Mesodermal cell (in vitro differentiated cells): ENCODE results near the gene TTC9C.
"Not testable (repeated sequence)": the region's sequence is repeated elsewhere in the genome, so short reads cannot be mapped to it uniquely, and the experiment has no call there.

Experiments used
- H3K27ac ChIP-seq: 2 replicates; pipeline ENCODE4 v1.7.0; 2013; ENCODE audit warnings: mild to moderate bottlenecking, low read depth, low read length, moderate library complexity; ENCODE audit not compliant: severe bottlenecking
- H3K36me3 ChIP-seq: 2 replicates; pipeline ENCODE4 v1.7.1; 2013; ENCODE audit warnings: mild to moderate bottlenecking, low read length, moderate library complexity; ENCODE audit not compliant: control insufficient read depth, insufficient read depth
- H3K4me1 ChIP-seq: one replicate; pipeline ENCODE4 v1.7.1; 2013; ENCODE audit warnings: mild to moderate bottlenecking, low read length; ENCODE audit not compliant: insufficient read depth, control insufficient read depth, poor library complexity, severe bottlenecking
- H3K4me3 ChIP-seq: 2 replicates; pipeline ENCODE4 v1.7.0; 2013; ENCODE audit warnings: low read length, control low read depth, mild to moderate bottlenecking; ENCODE audit not compliant: insufficient read depth, poor library complexity, severe bottlenecking; ENCODE audit errors: extremely low read depth
- H3K9me3 ChIP-seq: 2 replicates; pipeline ENCODE4 v1.7.1; 2013; ENCODE audit warnings: mild to moderate bottlenecking, low read length, moderate library complexity; ENCODE audit not compliant: control insufficient read depth
- WGBS, 2 experiments: methylation state at CpG; one replicate each; pipeline ENCODE4 v1.1.5; 2013; ENCODE audit warnings: missing lambda C conversion rate in 2 of 2; ENCODE audit not compliant: insufficient coverage in 2 of 2; 5-methylcytosine and 5-hydroxymethylcytosine counted together

Gene TTC9C

GRCh38 chr11:62726156-62726914, 2.0 kb upstream of the TTC9C start:
- H3K27ac ChIP-seq = peak overlapping the region; percentile 98
- WGBS, 2 experiments = 0 to 1% methylated on average over 46 to 48 of the region's 51 CpGs
- H3K36me3 ChIP-seq = peaks cover 52% of the 10 kb centered on the region
- peaks cover 9% of the 10 kb centered on the region for H3K4me1 ChIP-seq
- H3K4me3 ChIP-seq = peak overlapping the region; percentile 98
- H3K9me3 ChIP-seq = no peaks in the 10 kb centered on the region

- H3K9me3 ChIP-seq = no peaks in the 10 kb centered on the region
- peaks cover 9% of the 10 kb centered on the region for H3K4me1 ChIP-seq
- peaks cover 50% of the 10 kb centered on the region for H3K36me3 ChIP-seq
- WGBS, 2 experiments = 0% methylated on average over 20 to 30 of the region's 37 CpGs
- H3K27ac ChIP-seq = peak overlapping the region; percentile 98
- peak overlapping the region; percentile 98 for H3K4me3 ChIP-seq
Observed at GRCh38 chr11:62726915-62727164, 1.4 kb upstream of the TTC9C start.

GRCh38 chr11:62727165-62727871, 968 bp upstream of the TTC9C start, which contains the start of gene HNRNPUL2:
Gene HNRNPUL2 (minus strand): TSS chr11:62727457. CDS start chr11:62727156, 301 bp downstream.
- H3K4me1 ChIP-seq = peaks cover 8% of the 10 kb centered on the region
- 0% methylated on average over 57 to 59 of the region's 72 CpGs for WGBS, 2 experiments
- H3K27ac ChIP-seq = peak within 1 kb of the TSS; percentile 98
- no peaks in the 10 kb centered on the region for H3K9me3 ChIP-seq
- peaks cover 47% of the 10 kb centered on the region for H3K36me3 ChIP-seq
- peak within 1 kb of the TSS; percentile 98 for H3K4me3 ChIP-seq

GRCh38 chr11:62727872-62728170, 465 bp upstream of the TTC9C start:
- Histone ChIP-seq H3K4me1 (peaks cover 4% of the 10 kb centered on the region), H3K4me3 (peak overlapping the region; percentile 98), H3K27ac (peak overlapping the region; percentile 98), H3K9me3 (no peaks in the 10 kb centered on the region), H3K36me3 (peaks cover 46% of the 10 kb centered on the region)
- WGBS, 2 experiments = 0% methylated on average over 10 to 17 of the region's 20 CpGs

GRCh38 chr11:62730076-62730475, 1.8 kb downstream of the TTC9C start:
- H3K4me1 ChIP-seq, H3K27ac ChIP-seq, H3K9me3 ChIP-seq: not testable (repeated sequence)
- peaks cover 51% of the 10 kb centered on the region for H3K36me3 ChIP-seq
- peak overlapping the region; percentile 98 for H3K4me3 ChIP-seq
- 94 to 98% methylated on average over 8 to 14 of the region's 14 CpGs for WGBS, 2 experiments

GRCh38 chr11:62732830-62733229, 4.5 kb downstream of the TTC9C start:
- Histone ChIP-seq H3K36me3 (peaks cover 69% of the 10 kb centered on the region), H3K4me1 (peaks cover 4% of the 10 kb centered on the region), H3K9me3 (no peaks in the 10 kb centered on the region), H3K4me3 (no peak overlapping the region), H3K27ac (no peak overlapping the region)
- 100% methylated on average over 1 of the region's 2 CpGs; no CpG with 5 or more reads in 1 of the 2 experiments for WGBS, 2 experiments

GRCh38 chr11:62737196-62737595, 8.9 kb downstream of the TTC9C start:
- H3K36me3 ChIP-seq = peaks cover 86% of the 10 kb centered on the region
- no peaks in the 10 kb centered on the region for H3K4me1 ChIP-seq
- no peak overlapping the region for H3K4me3 ChIP-seq
- no peaks in the 10 kb centered on the region for H3K9me3 ChIP-seq
- H3K27ac ChIP-seq = no peak overlapping the region

- Histone ChIP-seq H3K4me1 (peaks cover 4% of the 10 kb centered on the region), H3K4me3 (no peak overlapping the region), H3K27ac (peak overlapping the region; percentile 45), H3K9me3 (no peaks in the 10 kb centered on the region), H3K36me3 (peaks cover 8% of the 10 kb centered on the region)
- 95% methylated on average over 4 to 5 of the region's 9 CpGs for WGBS, 2 experiments
Observed at GRCh38 chr11:62747475-62748160, 19.3 kb downstream of the TTC9C start.

- 93 to 100% methylated on average over 3 to 5 of the region's 5 CpGs for WGBS, 2 experiments
- not testable (repeated sequence) for H3K4me1 ChIP-seq
Observed at GRCh38 chr11:62749931-62750330, 21.6 kb downstream of the TTC9C start.

GRCh38 chr11:62752177-62752785, 24.0 kb downstream of the TTC9C start:
- Histone ChIP-seq H3K4me3 (no peak overlapping the region), H3K27ac (no peak overlapping the region), H3K9me3 (no peaks in the 10 kb centered on the region), H3K36me3 (peaks cover 13% of the 10 kb centered on the region), H3K4me1 (peaks cover 9% of the 10 kb centered on the region)
- 97 to 98% methylated on average over 12 to 13 of the region's 14 CpGs for WGBS, 2 experiments

More at GRCh38 chr11:62749931-62750330, 21.6 kb downstream of the TTC9C start:
- not testable (repeated sequence) for H3K9me3 ChIP-seq, H3K27ac ChIP-seq, H3K4me3 ChIP-seq
- peaks cover 13% of the 10 kb centered on the region for H3K36me3 ChIP-seq
